Omental fat pad (tissue), 4 donors: ENCODE measurements around the gene MED14. TPM values are rescaled to one million over a fixed set of nuclear protein-coding genes. Genes with fewer than 3 reads are reported as not detected.

ENCODE experiments used
- ATAC-seq: fragments of 150-250 bp; one replicate; pipeline ENCODE4 v1.9.1; 2016; ENCODE audit warnings: mild to moderate bottlenecking, moderate library complexity; ENCODE audit not compliant: low FRiP score
- DNase-seq: peaks from one replicate; pipeline ENCODE4 v3.0.0-alpha.2; 2019; ENCODE audit warnings: low spot score
- total RNA-seq, 4 donors: library from RNA; depleted of rRNA; stranded (reverse); fragments of >200 nt; gene quantifications; one replicate each; pipeline ENCODE4 v1.1.0, GENCODE V29; 2016
- TF ChIP-seq, protein P1 (sequence below), 3 donors: fragments of 450-650 bp; IDR thresholded peaks; one replicate each; pipeline ENCODE4 v1.5.1; 2016 to 2017; ENCODE audit warnings: antibody characterized with exemption in 3 of 3, mild to moderate bottlenecking in 3 of 3, moderate library complexity in 2 of 3

MED14 gene
- total RNA-seq, 4 donors from 2014 or later = 26.5 to 36.9 (median 32.4) TPM

DNA sequence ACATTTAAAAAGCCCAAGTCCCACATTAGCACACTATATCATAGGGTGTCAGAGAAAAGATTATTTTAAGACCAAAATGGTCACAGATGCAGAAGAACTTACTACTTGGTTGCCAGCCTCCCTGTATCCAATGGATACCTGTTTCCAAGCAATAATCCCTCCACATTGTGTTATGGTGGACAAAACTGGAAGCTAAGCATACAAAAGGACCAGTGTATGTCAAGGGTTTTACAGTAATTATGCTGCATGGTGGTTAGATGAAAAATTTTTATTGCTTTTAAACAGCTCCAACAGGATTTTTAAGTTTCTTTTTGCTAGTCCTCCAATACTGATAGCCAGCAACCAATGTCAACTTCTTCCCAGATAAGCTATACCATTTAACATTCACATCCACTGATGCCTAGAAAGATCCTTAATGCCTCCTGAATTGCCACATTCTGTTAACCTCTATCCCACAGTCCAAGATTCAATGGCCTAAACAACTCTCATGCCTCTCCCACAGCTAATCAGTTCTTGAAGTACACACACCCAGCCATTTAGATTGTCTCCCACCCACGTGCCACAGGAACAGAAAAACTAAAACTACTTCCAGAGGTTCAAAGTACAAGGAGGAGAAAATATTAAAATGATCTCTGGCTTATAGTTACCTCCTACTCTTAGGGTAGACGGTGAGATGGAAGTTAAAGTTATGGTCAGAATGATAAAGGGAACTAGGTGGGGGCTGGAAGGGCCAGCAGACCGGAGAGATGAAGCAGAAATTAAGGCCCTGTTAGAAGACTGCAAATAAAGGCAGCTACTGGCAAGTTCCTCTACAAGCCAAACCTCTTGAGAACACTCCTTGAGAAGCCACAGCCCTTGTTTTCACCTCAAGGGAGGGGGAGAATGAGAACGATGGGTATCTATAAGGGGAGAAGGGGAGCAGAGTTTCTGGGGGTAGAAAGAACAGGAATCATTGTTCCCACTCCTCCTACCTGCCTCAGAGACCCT is 5.5 kb downstream of the MED14 start:
- no peak for ATAC-seq
- TF ChIP-seq, protein P1, sequence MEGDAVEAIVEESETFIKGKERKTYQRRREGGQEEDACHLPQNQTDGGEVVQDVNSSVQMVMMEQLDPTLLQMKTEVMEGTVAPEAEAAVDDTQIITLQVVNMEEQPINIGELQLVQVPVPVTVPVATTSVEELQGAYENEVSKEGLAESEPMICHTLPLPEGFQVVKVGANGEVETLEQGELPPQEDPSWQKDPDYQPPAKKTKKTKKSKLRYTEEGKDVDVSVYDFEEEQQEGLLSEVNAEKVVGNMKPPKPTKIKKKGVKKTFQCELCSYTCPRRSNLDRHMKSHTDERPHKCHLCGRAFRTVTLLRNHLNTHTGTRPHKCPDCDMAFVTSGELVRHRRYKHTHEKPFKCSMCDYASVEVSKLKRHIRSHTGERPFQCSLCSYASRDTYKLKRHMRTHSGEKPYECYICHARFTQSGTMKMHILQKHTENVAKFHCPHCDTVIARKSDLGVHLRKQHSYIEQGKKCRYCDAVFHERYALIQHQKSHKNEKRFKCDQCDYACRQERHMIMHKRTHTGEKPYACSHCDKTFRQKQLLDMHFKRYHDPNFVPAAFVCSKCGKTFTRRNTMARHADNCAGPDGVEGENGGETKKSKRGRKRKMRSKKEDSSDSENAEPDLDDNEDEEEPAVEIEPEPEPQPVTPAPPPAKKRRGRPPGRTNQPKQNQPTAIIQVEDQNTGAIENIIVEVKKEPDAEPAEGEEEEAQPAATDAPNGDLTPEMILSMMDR (IDR thresholded peaks at IDR 0.05) = no peak

DNA sequence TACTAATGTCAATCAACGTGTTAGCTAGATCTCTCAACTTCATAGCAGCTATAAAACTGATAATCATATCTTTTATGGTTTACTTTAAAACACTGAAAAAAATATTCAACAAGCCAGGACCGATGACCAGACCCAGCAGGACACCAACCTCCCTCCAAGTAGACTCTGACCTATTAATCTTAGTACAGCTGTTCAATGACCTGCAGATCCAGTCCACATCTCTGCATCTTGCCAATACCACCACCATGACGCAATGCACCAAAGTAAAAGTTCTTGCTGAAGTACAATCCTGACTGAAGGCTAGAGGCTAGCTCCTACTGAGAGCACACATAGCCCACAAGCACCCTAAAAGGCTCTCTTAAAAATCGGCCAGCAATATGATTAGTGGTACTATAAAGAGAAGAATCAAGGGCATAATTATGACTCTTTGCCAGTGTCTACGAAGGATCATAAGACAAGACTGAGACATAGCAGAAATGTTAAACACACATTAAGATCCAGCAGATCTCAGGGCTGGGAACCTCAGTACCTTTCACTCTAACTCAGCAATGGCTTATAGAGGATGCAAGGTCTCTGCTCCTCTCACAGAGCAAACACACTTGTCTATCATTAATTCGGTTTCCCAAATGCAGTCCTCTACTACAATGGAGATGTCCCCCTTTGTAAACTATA is 7.6 kb downstream of the MED14 start:
- TF ChIP-seq, protein P1 (IDR thresholded peaks at IDR 0.05) = no peak
- ATAC-seq (no peak), DNase-seq (no peak)

More for the DNA sequence above, 5.5 kb downstream of the MED14 start:
- no peak for DNase-seq

DNA sequence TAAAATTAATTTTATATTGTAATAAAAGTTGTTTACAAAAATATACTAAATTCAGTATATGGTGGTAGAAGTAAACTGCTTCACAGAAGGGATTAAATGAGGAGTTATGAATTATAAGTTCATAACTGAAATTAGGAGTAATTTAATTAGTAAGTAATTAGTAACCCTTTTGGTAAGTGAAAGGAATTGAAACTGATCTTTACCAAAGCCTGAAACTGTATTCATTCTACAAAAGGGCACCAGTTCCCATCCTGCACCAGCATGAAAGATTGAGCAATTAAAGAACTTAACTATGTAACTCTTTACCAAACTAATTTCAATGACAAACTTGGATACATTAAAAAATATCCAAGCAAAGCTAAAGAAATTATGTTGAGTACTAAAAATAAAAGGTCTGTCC is 8.2 kb downstream of the MED14 start:
- TF ChIP-seq, protein P1 (IDR thresholded peaks at IDR 0.05) = no peak
- ATAC-seq = no peak
- no peak for DNase-seq

DNA sequence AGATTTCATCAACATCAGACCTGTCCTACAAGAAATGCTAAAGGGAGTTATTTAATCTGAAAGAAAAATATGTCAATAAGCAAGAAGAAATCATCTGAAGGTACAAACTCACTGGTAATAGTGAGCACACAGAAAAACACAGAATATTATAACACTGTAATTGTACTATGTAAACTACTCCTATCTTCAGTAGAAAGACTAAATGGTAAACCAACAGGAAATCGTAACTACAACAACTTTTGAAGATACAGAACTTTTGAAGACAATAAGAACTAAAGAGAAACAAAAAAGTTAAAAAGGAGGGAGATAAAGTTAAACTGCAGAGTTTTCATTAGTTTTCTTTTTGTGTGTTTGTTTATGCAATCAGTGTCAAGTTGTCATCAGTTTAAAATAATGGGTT is 12.4 kb downstream of the MED14 start:
- ATAC-seq (no peak), DNase-seq (no peak)
- TF ChIP-seq, protein P1 (IDR thresholded peaks at IDR 0.05) = no peak

DNA sequence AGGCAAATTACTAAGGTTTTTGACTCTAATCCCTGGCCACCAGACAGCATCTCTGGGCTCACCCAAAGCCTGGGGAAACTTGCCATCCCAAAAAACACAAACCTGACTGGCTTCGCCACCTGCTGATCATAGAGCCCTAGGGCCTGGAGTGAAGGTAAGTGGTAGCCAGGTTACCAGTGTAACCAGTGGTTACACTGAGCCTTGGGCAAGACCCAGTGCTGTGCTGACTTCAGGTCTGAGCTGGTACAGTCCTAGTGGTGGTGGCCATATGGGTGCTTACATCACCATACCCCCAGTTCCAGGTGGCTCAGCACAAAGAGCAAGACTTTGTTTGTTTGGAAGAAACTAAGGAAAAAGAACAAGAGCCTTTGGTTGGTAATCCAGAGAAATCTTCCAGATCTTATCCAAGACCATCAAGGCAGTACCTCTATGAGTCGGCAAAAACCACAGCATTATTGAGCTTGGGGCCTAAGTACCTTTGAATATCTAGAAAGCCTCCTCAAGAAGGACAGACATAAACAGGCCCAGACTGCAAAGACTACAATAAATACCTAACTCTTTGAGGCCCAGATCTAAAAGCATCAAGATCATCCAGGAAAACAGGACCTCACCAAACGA is 13.7 kb downstream of the MED14 start:
- TF ChIP-seq, protein P1 (IDR thresholded peaks at IDR 0.05) = no peak
- ATAC-seq (no peak), DNase-seq (no peak)

DNA sequence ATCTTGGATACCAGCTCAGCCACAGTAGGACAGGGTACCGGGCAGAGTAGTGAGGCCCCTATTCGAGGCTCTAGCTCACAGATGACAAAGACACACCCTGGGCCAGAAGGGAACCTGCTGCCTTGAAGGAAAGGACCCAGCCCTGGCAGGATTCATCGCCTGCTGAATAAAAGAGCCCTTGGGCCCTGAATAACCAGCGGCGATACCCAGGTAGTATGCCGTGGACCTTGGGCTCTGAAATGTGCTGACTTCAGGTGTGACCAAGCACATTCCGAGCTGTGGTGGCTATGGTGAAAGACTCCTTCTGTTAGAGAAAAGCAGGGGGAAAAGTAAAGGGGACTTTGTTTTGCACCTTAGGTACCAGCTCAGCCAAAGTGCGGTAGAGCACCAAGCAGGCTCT is 14.6 kb downstream of the MED14 start:
- TF ChIP-seq, protein P1 (IDR thresholded peaks at IDR 0.05) = no peak
- no peak for DNase-seq
- no peak for ATAC-seq
